Prostate gland (tissue), 2 donors: Measurements from ENCODE around the gene CXADR. TPM values are rescaled to one million over a fixed set of nuclear protein-coding genes. Genes with fewer than 3 reads are reported as not detected.

Experiments used
- DNase-seq: peaks from one replicate; pipeline ENCODE4 v3.0.0-alpha.2; 2019; ENCODE audit warnings: low spot score
- H3K27ac ChIP-seq, 2 donors: fragments of 200-600 bp; sonication (generic); 2 replicates each; pipeline ENCODE4 v1.5.1; 2017 to 2019
- H3K27me3 ChIP-seq: fragments of 200-600 bp; sonication (generic); replicated peaks from 2 replicates; pipeline ENCODE4 v1.5.1; 2019; ENCODE audit not compliant: insufficient read depth
- H3K36me3 ChIP-seq, 2 donors: fragments of 200-600 bp; sonication (generic); 1 replicate in 1 of 2; 2 replicates in 1 of 2; pipeline versions ENCODE4 v1.5.1 to v1.8.1; 2017 to 2019
- H3K4me1 ChIP-seq: fragments of 200-600 bp; sonication (generic); replicated peaks from 2 replicates; pipeline ENCODE4 v1.5.1; 2019
- H3K4me3 ChIP-seq, 2 donors: fragments of 200-600 bp; sonication (generic); 2 replicates each; pipeline ENCODE4 v1.5.1; 2017 to 2019
- H3K9me3 ChIP-seq: fragments of 200-600 bp; sonication (generic); 2 replicates; pipeline ENCODE4 v1.5.1; 2017
- CTCF ChIP-seq, 4 experiments: fragments of 200-600 bp in 2 of 4; fragments of 450-650 bp in 2 of 4; sonication (generic) in 2 of 4; IDR thresholded peaks; 1 replicate in 3 of 4; 2 replicates in 1 of 4; pipeline ENCODE4 v1.5.1; 2016 to 2019; ENCODE audit warnings: antibody characterized with exemption in 4 of 4, mild to moderate bottlenecking in 2 of 4, moderate library complexity in 2 of 4
- POLR2A ChIP-seq: fragments of 450-650 bp; IDR thresholded peaks from one replicate; pipeline ENCODE4 v1.6.1; 2016; ENCODE audit warnings: antibody characterized with exemption, mild to moderate bottlenecking
- POLR2AphosphoS5 ChIP-seq: sonication (generic); formaldehyde crosslinking; IDR thresholded peaks from one replicate; pipeline ENCODE4 v1.6.1; 2017; ENCODE audit warnings: antibody characterized with exemption
- WGBS: methylation state at CpG from one replicate; pipeline ENCODE4 v1.1.5; 2018; 5-methylcytosine and 5-hydroxymethylcytosine counted together
- intact Hi-C: fragments of 100-400 bp; cut with DNase I; formaldehyde crosslinking; loops from one replicate; pipeline ENCODE4 v1.14.2; 2022
- total RNA-seq, 2 donors: library from RNA; depleted of rRNA; stranded (reverse); fragments of >200 nt; gene quantifications; one replicate each; pipeline ENCODE4 v1.1.0, GENCODE V29; 2016

Gene CXADR
- total RNA-seq = 100 to 1,000 TPM in 1 of 2 donors, 10 to 100 TPM in 1; 93.0 to 127 TPM

GRCh38 chr21:17512253-17513213 is at the start of gene CXADR:
TSS of gene CXADR (plus strand) at chr21:17513043. CDS start at chr21:17513130, 87 bp downstream.
- no peaks in the 10 kb centered on the region for H3K9me3 ChIP-seq
- H3K27ac ChIP-seq = peak within 1 kb of the TSS; percentile 84
- H3K27me3 ChIP-seq = no peaks in the 10 kb centered on the region
- DNase-seq = peak; percentile 92
- intact Hi-C loops = no loop called here
- WGBS = 1% methylated on average over 47 of the region's 83 CpGs
- peak within 1 kb of the TSS; percentile 71 to 77 for H3K4me3 ChIP-seq
- peak; percentile 52 for TF ChIP-seq POLR2AphosphoS5
- TF ChIP-seq POLR2A = peak; percentile 92
- peak in 3 of 4 experiments; percentile 20 to 62 (median 38) for TF ChIP-seq CTCF (IDR thresholded peaks at IDR 0.05)
- no peaks in the 10 kb centered on the region for H3K36me3 ChIP-seq
- no peaks in the 10 kb centered on the region for H3K4me1 ChIP-seq

- H3K9me3 ChIP-seq = no peaks in the 10 kb centered on the region
- no peaks in the 10 kb centered on the region for H3K4me1 ChIP-seq
- no peaks in the 10 kb centered on the region for H3K27me3 ChIP-seq
- H3K4me3 ChIP-seq = no peak overlapping the region
- no peak overlapping the region for H3K27ac ChIP-seq
- 89% methylated on average over 1 of the region's 1 CpG for WGBS
- no peaks in the 10 kb centered on the region for H3K36me3 ChIP-seq
- no peak for DNase-seq
- TF ChIP-seq POLR2AphosphoS5 = no peak
- TF ChIP-seq CTCF (IDR thresholded peaks at IDR 0.05) = no peak
- TF ChIP-seq POLR2A = no peak
- intact Hi-C loops = no loop called here
Measured at GRCh38 chr21:17466166-17466565, 46.7 kb upstream of the CXADR start.

- intact Hi-C loops = no loop called here
- Histone ChIP-seq H3K9me3 (no peaks in the 10 kb centered on the region), H3K27ac (peak overlapping the region in 1 of 2 donors; percentile 12), H3K27me3 (no peaks in the 10 kb centered on the region), H3K4me1 (no peaks in the 10 kb centered on the region), H3K4me3 (no peak overlapping the region), H3K36me3 (no peaks in the 10 kb centered on the region)
- TF ChIP-seq POLR2A (no peak), CTCF (IDR thresholded peaks at IDR 0.05) (no peak), POLR2AphosphoS5 (peak; percentile 23)
- WGBS = 12% methylated on average over 4 of the region's 4 CpGs
- no peak for DNase-seq
Measured at GRCh38 chr21:17467392-17467791, 45.5 kb upstream of the CXADR start.

DNA sequence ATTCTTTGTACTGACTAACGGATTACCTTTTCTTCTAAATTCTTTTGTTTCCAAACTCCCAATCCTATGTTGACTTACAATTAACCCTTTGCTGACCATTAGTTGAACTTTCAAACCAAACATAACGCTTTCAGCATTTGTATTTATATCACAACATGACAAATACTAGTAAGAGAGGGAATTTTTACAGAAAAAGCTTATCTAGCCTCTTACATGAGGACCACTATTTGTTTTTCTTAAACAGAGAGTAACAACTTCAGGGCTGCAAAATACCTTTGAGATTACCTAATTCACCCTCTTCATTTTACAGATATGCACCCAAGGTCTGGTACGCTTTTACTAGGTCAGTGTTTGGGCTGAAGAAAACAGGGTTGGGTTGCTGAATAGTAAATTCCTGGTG is 45.0 kb upstream of the CXADR start:
- WGBS = 33% methylated on average over 3 of the region's 3 CpGs
- Histone ChIP-seq H3K4me3 (no peak overlapping the region), H3K27me3 (no peaks in the 10 kb centered on the region), H3K4me1 (no peaks in the 10 kb centered on the region), H3K9me3 (no peaks in the 10 kb centered on the region), H3K36me3 (no peaks in the 10 kb centered on the region), H3K27ac (peak overlapping the region in 1 of 2 donors; percentile 12)
- intact Hi-C loops = no loop called here
- no peak for TF ChIP-seq CTCF (IDR thresholded peaks at IDR 0.05)
- no peak for TF ChIP-seq POLR2AphosphoS5
- TF ChIP-seq POLR2A = no peak
- no peak for DNase-seq

GRCh38 chr21:17468698-17469097 is 44.1 kb upstream of the CXADR start:
- Histone ChIP-seq H3K4me1 (no peaks in the 10 kb centered on the region), H3K36me3 (no peaks in the 10 kb centered on the region), H3K27me3 (no peaks in the 10 kb centered on the region), H3K27ac (no peak overlapping the region), H3K4me3 (no peak overlapping the region), H3K9me3 (no peaks in the 10 kb centered on the region)
- intact Hi-C loops = no loop called here
- DNase-seq = no peak
- 100% methylated on average over 1 of the region's 1 CpG for WGBS
- TF ChIP-seq POLR2A = no peak
- TF ChIP-seq CTCF (IDR thresholded peaks at IDR 0.05) = no peak
- TF ChIP-seq POLR2AphosphoS5 = no peak
